ENCODE measurements around the gene CDSN. TPM values are rescaled to one million over a fixed set of nuclear protein-coding genes. Genes with fewer than 3 reads are reported as not detected.

The CDSN gene
- total RNA-seq, 4 donors from 2014 or later, result 0.34 TPM; not detected in 3

DNA sequence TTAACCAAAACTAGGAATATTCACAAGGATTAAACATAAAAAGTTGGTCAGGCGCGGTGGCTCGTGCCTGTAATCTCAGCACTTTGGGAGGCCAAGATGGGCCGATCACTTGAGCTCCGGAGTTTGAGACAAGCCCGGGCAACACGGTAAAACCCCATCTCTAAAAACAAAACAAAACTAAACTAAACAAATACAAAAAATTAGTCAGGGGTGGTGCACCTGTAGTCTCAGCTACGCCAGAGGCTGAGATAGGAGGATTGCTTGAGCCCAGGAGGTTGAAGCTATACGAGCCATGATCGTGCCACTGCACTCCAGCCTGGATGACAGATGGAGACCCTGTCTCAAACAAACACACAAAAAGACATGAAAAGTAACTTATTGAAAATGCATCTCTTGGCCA lies 15.5 kb upstream of the CDSN start:
- DNase-seq, result no peak
- WGBS, 2 donors, result 83 to 87% methylated on average over 10 of the region's 10 CpGs
- TF ChIP-seq, protein P1, sequence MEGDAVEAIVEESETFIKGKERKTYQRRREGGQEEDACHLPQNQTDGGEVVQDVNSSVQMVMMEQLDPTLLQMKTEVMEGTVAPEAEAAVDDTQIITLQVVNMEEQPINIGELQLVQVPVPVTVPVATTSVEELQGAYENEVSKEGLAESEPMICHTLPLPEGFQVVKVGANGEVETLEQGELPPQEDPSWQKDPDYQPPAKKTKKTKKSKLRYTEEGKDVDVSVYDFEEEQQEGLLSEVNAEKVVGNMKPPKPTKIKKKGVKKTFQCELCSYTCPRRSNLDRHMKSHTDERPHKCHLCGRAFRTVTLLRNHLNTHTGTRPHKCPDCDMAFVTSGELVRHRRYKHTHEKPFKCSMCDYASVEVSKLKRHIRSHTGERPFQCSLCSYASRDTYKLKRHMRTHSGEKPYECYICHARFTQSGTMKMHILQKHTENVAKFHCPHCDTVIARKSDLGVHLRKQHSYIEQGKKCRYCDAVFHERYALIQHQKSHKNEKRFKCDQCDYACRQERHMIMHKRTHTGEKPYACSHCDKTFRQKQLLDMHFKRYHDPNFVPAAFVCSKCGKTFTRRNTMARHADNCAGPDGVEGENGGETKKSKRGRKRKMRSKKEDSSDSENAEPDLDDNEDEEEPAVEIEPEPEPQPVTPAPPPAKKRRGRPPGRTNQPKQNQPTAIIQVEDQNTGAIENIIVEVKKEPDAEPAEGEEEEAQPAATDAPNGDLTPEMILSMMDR (IDR thresholded peaks at IDR 0.05), result no peak
- TF ChIP-seq POLR2A (IDR thresholded peaks at IDR 0.05), result no peak

DNA sequence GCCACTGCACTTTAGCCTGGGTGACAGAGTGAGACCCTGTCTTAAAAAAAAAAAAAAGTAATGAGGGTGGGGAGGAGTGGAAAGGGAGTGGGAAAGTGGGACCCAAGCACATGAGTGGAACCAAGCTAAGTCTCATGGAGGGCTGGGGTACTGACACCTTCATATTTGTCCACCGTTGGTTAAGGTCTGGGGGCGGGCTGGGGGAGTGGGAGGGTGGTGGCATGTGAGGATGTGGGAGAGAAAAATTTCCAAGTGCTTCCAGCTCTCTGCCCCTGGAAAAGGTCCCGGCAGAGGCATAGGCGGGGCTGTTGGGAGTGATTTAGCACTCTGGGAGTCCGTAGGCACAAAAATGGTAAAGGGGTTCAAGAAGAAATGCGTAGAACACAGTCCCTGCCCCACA lies 12.6 kb upstream of the CDSN start:
- H3K9me3 ChIP-seq, result no peaks in the 10 kb centered on the region
- 79% methylated on average over 6 of the region's 6 CpGs for WGBS, 2 donors
- H3K27me3 ChIP-seq, result no peaks in the 10 kb centered on the region
- no peak overlapping the region for H3K27ac ChIP-seq
- no peak overlapping the region for H3K4me3 ChIP-seq (replicated peaks in 1 of 3)
- H3K36me3 ChIP-seq, result no peaks in the 10 kb centered on the region
- H3K4me1 ChIP-seq, result peaks cover 0 to 3% of the 10 kb centered on the region in 2 donors
- no peak for DNase-seq
- no peak for TF ChIP-seq POLR2A (IDR thresholded peaks at IDR 0.05)
- TF ChIP-seq, protein P1 (IDR thresholded peaks at IDR 0.05), result no peak
- intact Hi-C loops (cut with DNase I), result no loop called here

More for the DNA sequence above, 15.5 kb upstream of the CDSN start:
- Histone ChIP-seq H3K4me1 (peaks cover 0 to 5% of the 10 kb centered on the region in 2 donors), H3K36me3 (no peaks in the 10 kb centered on the region), H3K9me3 (no peaks in the 10 kb centered on the region), H3K27me3 (no peaks in the 10 kb centered on the region), H3K27ac (no peak overlapping the region), H3K4me3 (replicated peaks in 1 of 3) (no peak overlapping the region)
- intact Hi-C loops (cut with DNase I), result loop anchor here (5.0 kb wide), 1 partner anchor 57 kb away; no protein-coding TSS in a partner anchor

DNA sequence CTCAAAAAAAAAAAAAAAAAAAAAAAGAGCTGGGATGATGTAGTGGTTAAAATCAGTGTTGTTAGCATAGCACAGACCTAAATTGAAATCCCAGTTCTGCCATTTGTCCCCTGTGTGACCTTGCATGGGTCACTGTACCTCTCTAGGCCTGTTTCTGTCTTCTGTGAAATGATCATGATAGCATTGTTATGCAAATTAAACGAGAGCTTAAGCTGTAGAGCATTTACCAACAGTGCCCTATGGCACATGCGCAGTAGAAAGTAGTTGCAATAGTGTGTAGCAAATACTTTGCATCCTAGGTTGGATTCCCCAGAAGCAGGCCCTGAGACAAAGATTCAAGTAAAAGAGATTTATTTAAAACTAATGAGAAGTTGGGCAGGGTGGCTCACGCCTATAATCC lies 11.3 kb upstream of the CDSN start:
- H3K4me1 ChIP-seq, result peaks cover 0 to under 1% of the 10 kb centered on the region in 2 donors
- no peaks in the 10 kb centered on the region for H3K27me3 ChIP-seq
- no peaks in the 10 kb centered on the region for H3K36me3 ChIP-seq
- no peak overlapping the region for H3K4me3 ChIP-seq (replicated peaks in 1 of 3)
- WGBS, 2 donors, result 89% methylated on average over 3 of the region's 3 CpGs
- no peak for DNase-seq
- H3K27ac ChIP-seq, result no peak overlapping the region
- intact Hi-C loops (cut with DNase I), result no loop called here
- no peaks in the 10 kb centered on the region for H3K9me3 ChIP-seq
- TF ChIP-seq, protein P1 (IDR thresholded peaks at IDR 0.05), result no peak
- TF ChIP-seq POLR2A (IDR thresholded peaks at IDR 0.05), result no peak

DNA sequence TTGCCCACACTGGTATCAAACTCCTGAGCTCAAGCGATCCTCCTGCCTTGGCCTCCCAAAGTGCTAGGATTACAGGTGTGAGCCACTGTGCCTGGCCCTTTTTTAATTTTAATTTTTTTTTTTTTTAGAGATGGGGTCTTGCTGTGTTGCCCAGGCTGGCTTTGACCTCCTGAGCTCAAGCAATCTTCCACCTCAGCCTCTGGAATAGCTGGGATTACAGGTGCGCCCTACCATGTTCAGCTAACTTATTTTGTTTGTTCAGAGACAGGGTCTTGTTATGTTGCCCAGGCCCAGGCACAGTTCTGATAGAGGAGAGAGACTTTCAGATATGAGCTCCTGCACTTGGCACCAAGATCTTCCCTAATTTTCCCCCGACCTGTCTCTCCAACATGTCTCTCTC lies 10.5 kb upstream of the CDSN start:
- Histone ChIP-seq H3K4me1 (peaks cover 0 to 8% of the 10 kb centered on the region in 2 donors), H3K27ac (no peak overlapping the region), H3K27me3 (no peaks in the 10 kb centered on the region), H3K9me3 (no peaks in the 10 kb centered on the region), H3K4me3 (replicated peaks in 1 of 3) (no peak overlapping the region), H3K36me3 (no peaks in the 10 kb centered on the region)
- DNase-seq, result no peak
- intact Hi-C loops (cut with DNase I), result no loop called here
- TF ChIP-seq, protein P1 (IDR thresholded peaks at IDR 0.05), result no peak
- no peak for TF ChIP-seq POLR2A (IDR thresholded peaks at IDR 0.05)
- WGBS, 2 donors, result 94 to 99% methylated on average over 3 of the region's 3 CpGs

DNA sequence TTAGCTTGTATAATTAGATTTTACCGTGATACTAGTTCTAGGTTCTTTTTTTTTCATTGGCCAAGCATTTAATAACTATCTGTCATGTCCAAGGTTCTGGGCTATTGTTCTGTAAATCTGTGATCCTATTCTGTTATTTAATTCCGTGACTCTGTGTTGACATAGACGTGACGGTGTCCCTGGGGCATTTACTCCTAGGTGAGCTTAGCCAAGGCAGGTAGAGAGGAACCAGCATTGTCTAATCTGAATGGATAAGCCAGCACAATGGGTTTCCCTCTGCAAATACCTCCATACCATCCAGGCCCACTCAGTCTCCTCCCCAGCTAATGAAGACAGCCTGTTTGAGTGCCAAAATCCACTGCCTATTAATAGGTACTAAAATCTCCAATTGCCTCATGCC lies 8.9 kb upstream of the CDSN start:
- no peak for TF ChIP-seq POLR2A (IDR thresholded peaks at IDR 0.05)
- TF ChIP-seq, protein P1 (IDR thresholded peaks at IDR 0.05), result no peak
- Histone ChIP-seq H3K36me3 (no peaks in the 10 kb centered on the region), H3K27me3 (no peaks in the 10 kb centered on the region), H3K9me3 (no peaks in the 10 kb centered on the region), H3K27ac (no peak overlapping the region), H3K4me3 (replicated peaks in 1 of 3) (no peak overlapping the region), H3K4me1 (peaks cover 4 to 23% of the 10 kb centered on the region in 2 donors)
- no peak for DNase-seq
- intact Hi-C loops (cut with DNase I), result no loop called here
- 58 to 62% methylated on average over 4 of the region's 4 CpGs for WGBS, 2 donors

Data from thyroid gland (tissue), 4 donors.